ENCODE data around the gene APH1A.
"Not testable (repeated sequence)": the region's sequence is repeated elsewhere in the genome, so short reads cannot be mapped to it uniquely, and the experiment has no call there.

The APH1A gene

DNA sequence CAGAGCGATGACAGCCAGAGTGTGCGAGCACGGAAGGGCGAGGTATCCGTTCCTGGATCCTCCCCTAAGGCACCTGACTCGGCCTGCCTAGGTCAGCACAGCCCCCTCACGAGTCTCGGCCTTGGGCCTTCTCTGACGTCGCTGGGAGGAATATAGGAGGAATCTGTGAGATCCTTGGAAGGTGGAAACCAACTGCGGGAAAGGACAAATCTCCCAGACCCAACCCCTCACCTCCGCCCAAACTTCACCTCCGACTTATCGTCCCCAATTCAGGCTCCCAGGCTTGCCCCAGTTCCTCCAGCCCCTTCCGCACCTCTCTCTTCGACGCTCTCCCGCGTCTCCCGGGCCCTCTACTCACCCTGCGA lies 494 bp downstream of the APH1A start:
- FAIRE-seq, result no peak
- DNase-seq (ENCODE audit: low spot score), result peak; percentile 11

DNA sequence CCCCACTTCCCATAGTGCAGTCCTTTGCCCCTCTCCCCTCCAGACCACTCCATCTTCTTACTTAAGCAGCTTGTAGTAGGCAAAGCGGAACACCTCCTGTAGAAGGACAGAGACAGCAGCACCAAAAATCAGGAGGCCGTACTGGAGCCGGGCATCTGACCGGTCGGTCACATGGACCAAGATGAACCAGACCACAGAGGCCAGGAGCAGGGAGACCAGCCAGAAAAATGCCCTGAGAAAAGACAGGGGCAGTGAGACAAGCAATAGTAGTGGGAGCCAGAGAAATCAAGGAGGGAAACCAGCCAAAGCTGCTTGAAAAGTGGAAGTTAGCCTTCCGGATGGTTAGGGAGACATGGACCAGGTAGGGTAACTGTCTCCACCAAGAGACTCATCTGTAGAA lies 920 bp downstream of the APH1A start:
- FAIRE-seq (no peak), DNase-seq (ENCODE audit: low spot score) (no peak)

DNA sequence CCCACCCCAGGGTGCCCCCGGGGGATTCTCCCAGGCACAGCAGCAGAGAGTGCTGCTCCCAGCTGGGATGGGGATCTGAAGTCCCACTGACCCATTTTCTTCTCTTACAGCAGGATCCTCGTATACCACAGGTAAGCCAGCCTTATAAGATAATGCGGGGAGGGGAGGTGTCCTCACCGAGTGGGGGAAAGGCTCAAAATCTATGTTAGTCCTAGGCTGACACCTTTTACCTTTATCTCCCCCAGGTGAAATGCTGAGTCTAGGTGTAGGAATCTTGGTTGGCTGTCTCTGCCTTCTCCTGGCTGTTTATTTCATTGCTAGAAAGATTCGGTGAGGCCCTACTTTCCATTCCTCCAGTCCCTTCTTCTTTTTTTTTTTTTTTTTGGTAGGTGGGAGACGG lies 5.3 kb downstream of the APH1A start:
- FAIRE-seq, result no peak
- no peak for DNase-seq (ENCODE audit: low spot score)

DNA sequence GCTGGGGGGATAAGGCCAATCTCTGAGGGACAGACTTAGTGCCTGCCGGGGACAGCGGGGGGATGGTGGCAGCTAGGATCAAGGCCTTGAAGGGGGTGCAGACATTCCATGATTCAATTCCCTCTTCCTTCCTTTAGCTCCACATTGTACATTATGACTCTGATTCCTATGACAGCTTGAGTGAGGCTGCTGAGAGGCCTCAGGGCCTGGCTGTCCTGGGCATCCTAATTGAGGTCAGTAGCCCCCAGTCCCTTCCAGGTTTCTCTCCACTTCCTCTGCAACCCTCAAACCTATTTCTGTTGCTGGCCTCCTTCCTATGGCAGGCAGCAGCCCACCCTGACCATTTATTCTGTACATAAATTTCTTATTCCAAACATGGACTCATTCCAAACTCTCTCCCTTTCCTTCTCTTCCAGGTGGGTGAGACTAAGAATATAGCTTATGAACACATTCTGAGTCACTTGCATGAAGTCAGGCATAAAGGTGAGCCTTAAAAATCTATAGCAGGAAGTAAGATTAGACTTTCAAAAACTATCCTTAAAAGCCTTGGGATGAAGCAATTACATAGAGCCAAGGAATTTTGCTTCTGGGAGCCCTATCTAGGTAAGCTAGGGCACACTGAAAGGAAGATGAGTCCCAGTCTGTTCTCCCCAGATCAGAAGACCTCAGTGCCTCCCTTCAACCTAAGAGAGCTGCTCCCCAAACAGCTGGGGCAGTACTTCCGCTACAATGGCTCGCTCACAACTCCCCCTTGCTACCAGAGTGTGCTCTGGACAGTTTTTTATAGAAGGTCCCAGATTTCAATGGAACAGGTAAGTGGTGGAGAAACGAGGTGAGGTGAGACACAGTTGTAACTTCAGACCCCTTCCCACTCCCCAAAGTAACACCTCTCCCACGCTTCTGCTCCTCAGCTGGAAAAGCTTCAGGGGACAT lies 6.2 kb downstream of the APH1A start:
- DNase-seq (ENCODE audit: low spot score), result no peak
- no peak for FAIRE-seq

DNA sequence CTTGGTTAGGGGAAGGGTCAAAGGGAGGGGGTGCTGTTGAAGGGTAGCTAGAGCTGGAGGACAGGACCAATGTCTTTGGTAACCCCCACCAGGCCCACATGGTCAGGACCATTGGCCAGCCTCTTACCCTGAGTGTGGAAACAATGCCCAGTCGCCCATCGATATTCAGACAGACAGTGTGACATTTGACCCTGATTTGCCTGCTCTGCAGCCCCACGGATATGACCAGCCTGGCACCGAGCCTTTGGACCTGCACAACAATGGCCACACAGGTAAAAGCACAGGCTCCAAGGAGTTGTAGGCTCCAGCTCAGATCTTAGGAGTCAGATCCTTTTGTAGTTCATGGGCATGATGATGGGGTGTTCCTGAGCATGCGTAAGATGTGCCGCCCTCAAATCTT lies 7.4 kb downstream of the APH1A start:
- no peak for FAIRE-seq
- no peak for DNase-seq (ENCODE audit: low spot score)

DNA sequence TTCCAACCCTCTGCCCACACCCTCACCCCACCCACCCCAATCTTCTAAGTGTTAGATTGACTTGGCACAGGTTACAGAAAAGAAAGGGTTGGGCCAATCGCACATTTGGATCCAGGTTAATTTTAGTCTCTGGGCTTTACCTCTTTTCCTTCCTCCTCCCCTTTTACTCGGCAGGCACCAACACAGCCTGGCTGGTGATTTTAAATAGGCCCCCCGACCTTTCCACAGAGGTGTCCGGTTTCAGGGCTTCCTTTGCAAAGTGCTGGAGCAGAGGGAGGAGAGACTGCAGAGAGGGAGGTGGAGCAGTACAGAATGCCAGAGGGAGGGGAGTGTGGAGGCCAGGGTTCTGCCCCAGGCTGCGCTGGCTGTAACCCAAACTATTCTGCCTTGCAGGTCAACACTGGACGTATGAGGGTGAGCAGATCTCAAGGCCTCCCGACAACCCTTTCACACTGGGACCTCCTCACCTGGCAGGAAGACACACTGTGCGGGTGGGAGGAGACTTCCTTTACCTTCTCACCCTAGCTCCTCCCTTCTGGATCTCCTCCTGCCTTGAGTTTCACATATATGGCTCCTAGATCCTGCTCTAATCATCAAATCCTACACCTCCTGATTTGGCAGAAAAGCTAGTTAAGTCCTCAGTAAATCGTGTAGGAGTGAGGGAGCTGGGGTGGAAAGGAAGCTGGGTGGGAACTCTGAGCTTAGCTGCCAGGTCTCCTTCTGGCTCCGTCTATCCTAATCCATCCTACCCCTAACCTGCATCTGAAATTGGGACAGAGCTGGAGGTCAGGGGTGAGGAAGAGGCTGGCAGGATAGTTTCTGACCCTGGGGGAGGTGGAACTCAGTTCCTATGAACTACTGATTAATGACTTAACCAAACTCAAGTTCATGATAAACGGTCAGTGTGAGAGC lies 8.8 kb downstream of the APH1A start:
- FAIRE-seq (no peak), DNase-seq (ENCODE audit: low spot score) (no peak)

DNA sequence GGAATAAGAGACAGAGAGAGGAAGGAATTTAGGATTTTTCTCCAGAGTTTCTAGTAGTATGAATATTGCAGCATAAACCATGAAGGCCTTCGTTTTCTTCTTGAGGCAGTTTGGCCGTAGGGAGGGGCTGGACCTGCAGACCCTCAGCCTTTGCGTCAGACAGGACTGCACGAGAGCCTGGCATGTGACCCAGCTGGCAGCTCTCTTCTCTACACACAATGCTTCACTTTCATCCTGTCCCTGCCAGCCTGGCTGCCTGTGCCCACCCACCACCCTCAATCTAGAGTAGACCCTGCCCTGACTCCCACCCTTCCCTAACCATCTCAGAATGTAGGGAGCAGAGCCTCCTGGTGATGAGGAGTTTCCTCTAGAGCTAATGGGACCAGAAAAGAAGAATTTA lies 9.6 kb downstream of the APH1A start:
- DNase-seq (ENCODE audit: low spot score) (no peak), FAIRE-seq (no peak)

DNA sequence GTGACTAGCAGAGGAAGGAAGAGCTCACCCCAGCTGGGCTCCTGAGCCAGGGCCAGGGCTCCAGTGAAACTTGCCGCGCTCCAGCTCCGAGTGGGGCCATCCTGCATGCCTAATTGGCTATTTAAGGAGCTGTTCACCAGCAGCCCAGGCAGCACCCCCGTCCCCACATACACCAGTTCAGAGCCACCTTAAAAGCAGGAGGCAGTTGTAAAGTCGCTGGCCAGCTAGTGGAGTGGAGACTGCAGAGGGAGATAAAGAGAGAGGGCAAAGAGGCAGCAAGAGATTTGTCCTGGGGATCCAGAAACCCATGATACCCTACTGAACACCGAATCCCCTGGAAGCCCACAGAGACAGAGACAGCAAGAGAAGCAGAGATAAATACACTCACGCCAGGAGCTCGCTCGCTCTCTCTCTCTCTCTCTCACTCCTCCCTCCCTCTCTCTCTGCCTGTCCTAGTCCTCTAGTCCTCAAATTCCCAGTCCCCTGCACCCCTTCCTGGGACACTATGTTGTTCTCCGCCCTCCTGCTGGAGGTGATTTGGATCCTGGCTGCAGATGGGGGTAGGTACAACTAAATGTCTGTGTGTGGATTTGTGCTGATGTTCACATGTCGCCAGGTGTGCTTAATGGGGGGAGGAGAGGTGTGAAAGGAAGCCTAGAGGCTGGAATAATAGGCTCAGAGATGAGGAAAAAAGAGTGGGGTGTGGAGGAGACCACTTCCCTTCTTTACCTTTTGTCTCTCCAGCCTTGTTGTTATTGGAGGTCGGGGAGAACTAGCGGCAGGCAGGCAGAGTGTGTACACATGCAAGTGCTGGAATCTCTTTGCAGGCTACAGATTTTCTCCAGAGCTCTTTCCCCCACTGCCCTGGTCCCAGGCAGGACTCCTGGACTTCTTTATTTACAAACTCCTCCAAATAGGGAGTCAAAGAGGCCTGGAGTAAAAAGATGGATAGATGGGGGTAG lies 10.9 kb downstream of the APH1A start, which contains the start of gene CA14:
CA14 (plus strand) TSS at position 151 of the 962 bp plus-strand sequence; CDS start at position 506, 355 bp downstream.
- FAIRE-seq (no peak), DNase-seq (ENCODE audit: low spot score) (no peak)

DNA sequence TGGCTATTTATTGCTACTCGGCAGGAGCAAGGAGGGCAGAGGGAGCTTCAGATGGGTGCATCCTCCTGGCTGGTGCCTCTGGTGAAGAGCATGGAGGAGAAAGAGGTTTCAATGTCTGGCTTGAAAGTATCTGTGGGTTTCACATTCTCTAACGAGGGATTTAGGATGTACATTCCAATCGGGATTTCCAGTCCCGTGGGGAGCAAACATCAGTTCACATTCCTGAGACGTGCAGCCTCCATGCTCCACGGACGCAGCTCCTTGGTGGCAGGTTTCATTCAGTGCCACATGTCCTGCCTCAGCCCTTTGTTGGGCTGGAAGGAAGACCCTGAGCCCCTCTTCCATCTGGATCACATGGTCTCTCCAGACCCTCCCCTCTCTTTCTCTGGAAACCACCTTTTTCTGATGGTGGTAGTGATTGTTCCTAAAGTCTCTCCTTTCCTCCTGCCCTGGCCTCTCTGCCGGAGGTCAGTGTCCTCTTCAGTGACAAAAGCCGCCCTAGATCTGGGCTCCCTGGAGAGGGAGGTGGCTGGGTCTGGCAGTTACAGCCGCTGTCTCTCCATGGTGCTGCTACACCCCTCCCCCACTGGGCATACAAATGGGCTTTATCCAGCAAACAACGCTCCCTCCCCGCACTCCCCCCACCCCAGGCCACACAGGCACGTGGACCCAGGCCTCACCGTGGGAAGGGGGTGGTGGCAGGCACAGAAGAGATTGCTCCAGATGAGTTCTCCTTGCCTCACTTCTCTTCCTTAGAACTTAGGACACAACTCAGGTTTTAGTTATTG lies 12.1 kb downstream of the APH1A start:
- no peak for DNase-seq (ENCODE audit: low spot score)

DNA sequence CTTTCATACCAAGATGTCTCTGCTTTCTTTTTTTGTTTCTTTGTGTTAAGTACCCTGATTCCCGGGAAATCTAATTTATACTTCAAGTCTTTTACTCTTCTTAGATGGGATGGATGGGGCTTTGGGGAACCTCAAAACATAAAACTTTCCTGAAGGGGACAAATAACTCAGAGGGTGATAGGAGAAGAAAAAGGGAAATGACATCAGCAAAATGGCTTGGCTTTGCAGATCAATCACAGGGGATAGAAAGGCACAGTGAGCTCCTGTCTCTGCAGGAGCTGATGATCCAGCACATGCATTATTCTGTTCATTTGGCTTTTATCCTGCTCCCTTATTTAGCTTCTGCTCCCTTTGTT lies 12.6 kb downstream of the APH1A start:
- FAIRE-seq (no peak), DNase-seq (ENCODE audit: low spot score) (no peak)

More for the DNA sequence above, 12.1 kb downstream of the APH1A start:
- FAIRE-seq, result no peak

DNA sequence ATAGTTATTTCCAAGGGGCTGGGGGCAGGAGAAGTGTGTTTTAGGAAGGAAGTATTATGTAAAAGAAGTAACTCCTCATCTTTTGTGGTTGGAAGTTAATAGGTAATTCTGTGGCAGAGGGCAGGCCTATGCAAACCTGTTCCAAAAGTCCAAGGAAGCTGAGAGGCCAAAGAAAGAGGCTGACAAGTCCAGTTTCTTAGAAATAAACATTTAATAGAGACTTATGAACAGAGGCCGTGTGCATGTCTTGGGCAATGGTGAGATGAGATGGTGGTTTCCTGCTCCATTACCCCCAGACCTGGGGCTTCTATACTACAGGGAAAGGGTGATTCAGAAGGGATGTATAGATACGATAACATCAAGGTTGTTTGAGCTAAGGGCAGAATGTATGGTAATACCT lies 18.9 kb downstream of the APH1A start:
- no peak for FAIRE-seq
- no peak for DNase-seq (ENCODE audit: low spot score)

DNA sequence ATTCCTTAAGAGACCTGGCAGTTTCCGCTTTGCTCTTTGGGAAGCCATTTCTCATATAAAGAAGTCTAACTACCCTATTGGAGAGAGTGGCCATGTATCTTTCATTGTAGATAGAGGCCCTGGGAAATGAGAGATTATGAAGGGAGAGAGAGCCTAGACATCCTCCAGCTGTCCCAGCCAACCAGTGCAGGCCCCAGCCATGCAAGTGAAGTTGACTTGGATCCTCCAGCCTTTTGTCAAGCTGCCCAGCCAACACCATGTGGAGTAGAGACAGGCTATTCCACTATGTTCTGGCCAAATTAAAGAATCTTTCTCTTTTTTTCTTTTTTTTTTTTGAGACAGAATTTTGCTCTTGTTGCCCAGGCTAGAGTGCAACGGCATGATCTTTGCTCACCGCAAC lies 25.8 kb downstream of the APH1A start:
- FAIRE-seq, result no peak
- no peak for DNase-seq (ENCODE audit: low spot score)

DNA sequence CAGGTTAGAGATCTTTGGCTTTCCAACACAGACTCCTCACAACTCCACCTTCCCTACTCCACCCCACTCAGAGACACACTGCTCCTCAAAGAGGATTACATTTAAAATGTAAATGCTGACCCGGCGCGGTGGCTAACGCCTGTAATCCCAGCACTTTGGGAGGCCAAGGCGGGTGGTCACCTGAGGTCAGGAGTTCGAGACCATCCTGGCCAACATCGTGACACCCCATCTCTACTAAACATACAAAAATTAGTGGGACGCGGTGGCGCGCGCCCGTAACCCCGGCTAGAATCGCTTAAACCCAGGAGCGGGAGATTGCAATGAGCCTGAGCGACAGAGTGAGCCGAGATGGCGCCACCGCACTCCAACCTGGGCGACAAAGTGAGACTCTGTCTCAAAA lies 31.1 kb downstream of the APH1A start:
- no peak for FAIRE-seq
- DNase-seq (ENCODE audit: low spot score), result no peak

DNA sequence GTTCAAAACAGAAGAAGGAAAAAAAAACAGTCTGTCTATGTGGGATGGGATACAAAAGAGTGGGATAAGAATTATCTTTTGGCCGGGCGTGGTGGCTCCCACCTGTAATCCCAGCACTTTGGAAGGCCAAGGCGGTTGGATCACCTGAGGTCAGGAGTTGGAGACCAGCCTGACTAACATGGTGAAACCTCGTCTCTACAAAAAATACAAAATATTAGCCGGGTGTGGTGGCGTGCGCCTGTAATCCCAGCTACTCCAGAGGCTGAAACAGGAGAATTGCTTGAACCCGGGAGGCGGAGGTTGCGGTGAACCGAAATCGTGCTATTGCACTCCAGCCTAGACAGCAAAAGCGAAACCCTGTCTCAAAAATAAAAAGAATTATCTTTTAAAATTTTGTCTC lies 31.6 kb downstream of the APH1A start:
- DNase-seq (ENCODE audit: low spot score); FAIRE-seq: not testable (repeated sequence)

DNA sequence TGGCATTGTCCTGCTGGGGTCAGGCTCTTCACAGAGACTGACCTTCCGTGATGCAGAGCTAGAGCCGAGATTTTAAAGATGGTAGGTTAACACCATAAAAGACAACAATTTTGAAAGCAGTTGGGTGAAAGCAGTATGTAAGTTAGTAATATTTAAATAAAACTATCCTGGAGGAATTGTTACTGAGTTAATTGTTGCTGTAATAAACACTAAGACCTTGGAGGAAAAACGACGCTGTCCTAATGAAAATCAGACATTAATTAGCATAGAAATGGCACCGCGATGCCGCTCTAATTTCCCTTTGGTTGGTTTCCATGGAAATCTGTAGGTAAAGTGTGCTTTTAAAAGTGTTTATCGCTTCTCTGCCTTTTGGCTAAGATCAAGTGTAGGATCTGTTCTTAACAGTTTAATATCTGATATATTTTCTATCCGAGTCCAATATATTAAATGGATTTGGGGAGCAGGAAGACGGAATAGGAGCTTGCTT lies 32.2 kb downstream of the APH1A start:
- FAIRE-seq (no peak), DNase-seq (ENCODE audit: low spot score) (no peak)

DNA sequence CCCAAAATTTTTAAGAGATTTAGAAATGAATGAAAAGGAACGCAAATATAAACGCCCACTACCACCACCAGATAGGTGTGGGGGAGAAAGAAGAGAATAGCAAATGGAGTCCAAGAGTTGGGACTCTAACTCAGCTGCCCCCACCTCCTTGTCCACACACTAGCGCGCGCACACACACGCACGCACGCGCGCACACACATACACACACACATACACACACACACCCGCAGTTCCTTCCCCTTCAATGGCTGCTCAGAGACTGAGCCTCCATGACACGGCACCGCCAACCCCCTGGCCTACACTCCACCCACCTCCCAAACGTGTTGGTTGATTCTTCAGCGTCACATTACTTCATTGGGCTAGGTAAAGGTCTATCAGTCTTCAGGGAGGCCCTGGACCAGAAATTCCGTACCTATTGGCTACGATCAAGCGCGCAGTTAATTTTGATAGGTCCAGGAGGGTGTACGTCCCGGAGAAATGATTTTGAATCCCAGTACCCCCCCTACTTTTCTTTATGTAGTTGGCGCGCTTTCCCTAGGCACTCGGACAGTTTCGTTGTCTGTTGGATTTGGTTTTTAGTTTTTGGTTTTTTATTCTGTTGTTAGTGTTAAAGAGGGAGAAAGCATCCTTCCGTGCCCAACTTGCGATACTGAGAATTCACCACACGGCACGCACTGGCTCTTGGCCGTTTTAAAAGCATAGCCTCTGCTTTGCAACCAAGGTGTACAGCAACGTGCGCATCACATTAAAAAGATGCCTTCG lies 32.8 kb downstream of the APH1A start, which contains the start of gene ANP32E:
ANP32E (minus strand) TSS at position 261 of the 762 bp plus-strand sequence. CDS start 326 bp downstream, outside the sequence.
- DNase-seq (ENCODE audit: low spot score), result peak; percentile 100
- FAIRE-seq, result peak; percentile 94

DNA sequence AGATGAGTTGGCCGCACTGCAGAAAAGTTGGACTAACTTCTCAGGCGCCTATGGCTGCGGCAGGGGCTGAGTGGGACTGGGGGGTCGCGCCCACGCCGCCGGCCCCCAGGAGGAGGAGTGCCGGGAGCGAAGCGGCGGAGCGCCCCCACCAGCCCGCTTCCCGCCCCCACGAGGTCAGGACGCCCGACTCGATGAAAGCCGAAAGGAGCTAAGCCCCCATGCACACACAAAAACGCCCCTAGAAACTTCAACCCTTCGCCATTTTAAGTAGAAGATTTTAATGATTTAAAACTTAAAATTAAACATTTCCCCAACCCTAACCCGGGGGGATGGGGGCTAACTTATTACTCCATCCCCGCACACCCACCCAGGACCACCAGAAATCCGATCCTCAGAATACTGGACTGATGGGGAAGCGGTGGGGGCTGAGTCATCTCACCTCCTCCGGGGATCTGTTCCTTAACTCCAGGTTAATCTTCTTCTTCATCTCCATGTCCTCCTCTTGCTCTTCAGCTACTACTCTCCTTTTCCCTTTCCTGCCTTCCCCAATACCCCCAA lies 33.4 kb downstream of the APH1A start:
- no peak for FAIRE-seq
- DNase-seq (ENCODE audit: low spot score), result peak; percentile 21

DNA sequence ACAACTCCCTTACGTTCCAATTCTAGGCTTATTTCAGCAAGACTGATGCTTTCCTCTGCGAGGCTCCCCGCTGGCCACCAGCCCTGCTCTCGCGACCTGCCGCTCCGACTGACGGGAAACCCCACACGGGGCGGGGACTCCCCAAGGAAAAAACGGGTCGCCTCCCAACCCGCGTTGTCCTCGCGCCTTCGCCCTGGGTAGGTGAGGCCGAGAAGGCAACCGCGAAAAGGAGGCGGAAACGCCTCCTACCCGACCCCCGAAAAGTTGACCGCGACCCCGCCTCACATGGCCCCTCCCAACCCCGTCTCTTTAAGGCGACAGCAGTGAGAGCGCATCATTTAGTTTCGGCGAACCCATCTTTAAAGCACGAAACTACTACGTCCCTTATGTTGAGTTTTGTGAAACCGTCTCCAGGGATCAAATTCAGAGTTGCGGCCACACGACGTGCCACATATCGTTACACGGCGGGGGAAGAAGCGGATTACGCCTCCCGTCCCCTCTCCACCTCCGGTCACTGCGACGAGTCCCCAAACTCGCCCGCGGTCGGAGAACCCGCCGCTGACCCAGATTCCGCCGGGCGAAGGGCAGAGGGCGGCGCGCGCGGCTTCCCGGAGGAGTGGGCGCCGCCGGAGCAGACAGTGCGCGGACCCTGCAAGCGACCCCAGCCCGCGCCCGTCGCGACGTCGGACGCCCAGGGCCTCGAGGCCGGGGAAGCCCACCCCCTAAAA lies 34.1 kb downstream of the APH1A start:
- peak; percentile 17 for FAIRE-seq

DNA sequence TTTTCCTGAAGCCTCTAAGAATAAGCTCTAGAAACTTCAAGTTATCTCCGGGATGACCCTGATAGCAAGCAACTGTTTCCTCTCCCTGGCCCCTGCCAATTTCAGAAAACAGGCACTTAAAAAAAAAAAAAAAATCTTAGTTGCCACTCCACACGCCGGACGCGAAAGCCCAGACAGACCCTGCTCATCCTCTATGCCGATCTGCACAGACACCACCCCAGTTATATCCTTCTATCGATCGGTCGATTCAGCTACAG lies 34.6 kb downstream of the APH1A start:
- DNase-seq (ENCODE audit: low spot score) (no peak), FAIRE-seq (no peak)

More for the DNA sequence above, 34.1 kb downstream of the APH1A start:
- peak; percentile 66 for DNase-seq (ENCODE audit: low spot score)
